BJ (cell line): ENCODE results near the gene LYZL2. TPM values are rescaled to one million over a fixed set of nuclear protein-coding genes. Genes with fewer than 3 reads are reported as not detected.
"Not testable (repeated sequence)": the region's sequence is repeated elsewhere in the genome, so short reads cannot be mapped to it uniquely, and the experiment has no call there.

Experiments
- CTCF ChIA-PET: fragments of 350-600 bp; formaldehyde crosslinking; extraction: SDS; loops from one replicate; lab custom pipeline; 2021; ENCODE audit warnings: antibody characterized with exemption, inconsistent platforms; lab: Yijun Ruan, JAX
- POLR2A ChIA-PET: fragments of 300-600 bp; sonication (Branson Sonifier 250); formaldehyde crosslinking; extraction: SDS; loops from one replicate; lab custom pipeline; 2021; ENCODE audit warnings: antibody characterized with exemption; lab: Charles Lee
- DNase-seq: peaks from one replicate; pipeline ENCODE4 v3.0.0-alpha.2; 2011; ENCODE audit warnings: low read depth
- H3K27me3 ChIP-seq: 2 replicates; pipeline ENCODE4 v1.6.0; 2011; ENCODE audit warnings: low read length; ENCODE audit not compliant: control insufficient read depth, insufficient read depth
- H3K36me3 ChIP-seq: 2 replicates; pipeline ENCODE4 v1.5.1; 2011; ENCODE audit warnings: low read length; ENCODE audit not compliant: control insufficient read depth, insufficient read depth
- H3K4me3 ChIP-seq: 2 replicates; pipeline ENCODE4 v1.5.1; 2011; ENCODE audit warnings: low read depth, mild to moderate bottlenecking, control low read depth, low read length
- polyA plus RNA-seq: library from polyadenylated mRNA; depleted of rRNA; stranded (reverse); fragments of >200 nt; gene quantifications from 2 replicates; pipeline ENCODE4 v1.2.3, GENCODE V29; 2011
- TF ChIP-seq, protein P1 (sequence below): IDR thresholded peaks from 2 replicates; pipeline ENCODE4 v1.5.1; 2011; ENCODE audit warnings: low read depth, mild to moderate bottlenecking, control low read depth, inconsistent platforms, low read length, moderate library complexity; ENCODE audit not compliant: insufficient read depth

Gene LYZL2
- polyA plus RNA-seq, 1 experiment: not detected

DNA sequence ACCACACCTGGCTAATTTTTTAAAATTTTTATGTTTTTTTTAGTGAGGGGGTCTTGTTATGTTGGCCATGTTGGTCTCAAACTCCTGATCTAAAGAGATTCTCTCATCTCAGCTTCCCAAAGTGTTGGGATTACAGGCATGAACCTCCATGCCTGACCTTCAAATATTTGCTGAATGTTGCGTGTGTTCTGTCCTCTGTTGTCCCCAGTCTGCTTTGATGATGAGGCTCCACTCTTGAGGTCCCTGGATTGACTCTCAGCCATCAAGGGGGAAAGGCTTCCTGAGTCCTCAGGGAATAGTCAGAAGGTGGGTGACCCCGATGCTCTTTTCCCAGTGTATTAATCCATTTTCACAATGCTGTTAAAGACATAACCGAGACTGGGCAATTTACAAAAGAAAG lies 26.0 kb downstream of the LYZL2 start:
- no peak for DNase-seq
- TF ChIP-seq, protein P1, sequence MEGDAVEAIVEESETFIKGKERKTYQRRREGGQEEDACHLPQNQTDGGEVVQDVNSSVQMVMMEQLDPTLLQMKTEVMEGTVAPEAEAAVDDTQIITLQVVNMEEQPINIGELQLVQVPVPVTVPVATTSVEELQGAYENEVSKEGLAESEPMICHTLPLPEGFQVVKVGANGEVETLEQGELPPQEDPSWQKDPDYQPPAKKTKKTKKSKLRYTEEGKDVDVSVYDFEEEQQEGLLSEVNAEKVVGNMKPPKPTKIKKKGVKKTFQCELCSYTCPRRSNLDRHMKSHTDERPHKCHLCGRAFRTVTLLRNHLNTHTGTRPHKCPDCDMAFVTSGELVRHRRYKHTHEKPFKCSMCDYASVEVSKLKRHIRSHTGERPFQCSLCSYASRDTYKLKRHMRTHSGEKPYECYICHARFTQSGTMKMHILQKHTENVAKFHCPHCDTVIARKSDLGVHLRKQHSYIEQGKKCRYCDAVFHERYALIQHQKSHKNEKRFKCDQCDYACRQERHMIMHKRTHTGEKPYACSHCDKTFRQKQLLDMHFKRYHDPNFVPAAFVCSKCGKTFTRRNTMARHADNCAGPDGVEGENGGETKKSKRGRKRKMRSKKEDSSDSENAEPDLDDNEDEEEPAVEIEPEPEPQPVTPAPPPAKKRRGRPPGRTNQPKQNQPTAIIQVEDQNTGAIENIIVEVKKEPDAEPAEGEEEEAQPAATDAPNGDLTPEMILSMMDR: no peak
- Histone ChIP-seq H3K4me3 (no peak overlapping the region), H3K36me3 (no peaks in the 10 kb centered on the region), H3K27me3 (no peaks in the 10 kb centered on the region; the same call in 1 of the 2 replicates)
- CTCF ChIA-PET: interaction anchor here (6.0 kb wide), 1 partner anchor 12 kb away, joined by 35 read pairs; no protein-coding TSS in a partner anchor
- POLR2A ChIA-PET: no interaction called here

DNA sequence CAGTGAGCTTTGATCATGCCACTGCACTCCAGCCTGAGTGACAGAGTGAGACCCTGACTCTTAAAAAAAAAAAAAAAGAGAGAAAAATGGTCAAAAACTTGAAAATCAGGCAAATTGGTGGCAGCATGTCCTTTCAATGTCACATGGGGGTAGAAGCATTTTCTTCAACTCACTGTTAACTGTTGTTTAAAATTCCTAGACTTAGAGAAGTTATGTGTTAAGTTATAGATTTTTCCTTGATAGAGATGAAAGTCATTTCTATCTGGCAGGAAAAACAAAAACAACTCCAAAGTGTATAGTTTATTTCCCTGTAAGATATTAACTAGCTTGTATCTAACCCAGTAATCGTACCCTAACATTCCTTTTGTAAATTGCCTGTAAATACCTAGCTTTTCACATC lies 26.8 kb downstream of the LYZL2 start:
- no peak for DNase-seq
- Histone ChIP-seq H3K27me3 (no peaks in the 10 kb centered on the region; the same call in 1 of the 2 replicates), H3K4me3 (no peak overlapping the region), H3K36me3 (no peaks in the 10 kb centered on the region)
- POLR2A ChIA-PET: no interaction called here
- TF ChIP-seq, protein P1: no peak
- CTCF ChIA-PET: interaction anchor here (1.1 to 6.0 kb wide), 2 partner anchors 11 to 19 kb away, joined by 3 to 35 read pairs; no protein-coding TSS in a partner anchor

DNA sequence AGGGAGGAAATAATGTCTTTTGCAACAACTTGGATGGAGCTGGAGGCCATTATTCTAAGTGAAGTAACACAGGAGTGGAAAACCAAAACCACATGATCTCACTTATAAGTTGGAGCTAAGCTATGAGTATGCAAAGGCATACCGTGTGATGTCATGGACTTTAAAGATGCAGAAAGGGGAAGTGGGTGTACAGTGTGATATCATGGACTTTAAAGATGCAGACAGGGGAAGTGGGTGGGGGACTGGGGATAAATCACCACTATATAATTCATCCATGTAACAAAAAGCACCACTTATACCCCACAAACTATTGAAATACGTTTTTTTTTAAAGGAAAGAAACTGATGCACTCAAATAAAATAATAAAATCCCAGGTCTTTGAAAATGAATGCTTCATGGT lies 29.5 kb downstream of the LYZL2 start:
- POLR2A ChIA-PET: no interaction called here
- TF ChIP-seq, protein P1: no peak
- H3K4me3 ChIP-seq: no peak overlapping the region
- H3K27me3 ChIP-seq: peaks cover 6% of the 10 kb centered on the region; the same call in 1 of the 2 replicates
- CTCF ChIA-PET: interaction anchor here (0.6 to 2.2 kb wide), 6 partner anchors 8 to 176 kb away, joined by 3 to 17 read pairs (median 4); no protein-coding TSS in a partner anchor
- no peaks in the 10 kb centered on the region for H3K36me3 ChIP-seq
- no peak for DNase-seq

DNA sequence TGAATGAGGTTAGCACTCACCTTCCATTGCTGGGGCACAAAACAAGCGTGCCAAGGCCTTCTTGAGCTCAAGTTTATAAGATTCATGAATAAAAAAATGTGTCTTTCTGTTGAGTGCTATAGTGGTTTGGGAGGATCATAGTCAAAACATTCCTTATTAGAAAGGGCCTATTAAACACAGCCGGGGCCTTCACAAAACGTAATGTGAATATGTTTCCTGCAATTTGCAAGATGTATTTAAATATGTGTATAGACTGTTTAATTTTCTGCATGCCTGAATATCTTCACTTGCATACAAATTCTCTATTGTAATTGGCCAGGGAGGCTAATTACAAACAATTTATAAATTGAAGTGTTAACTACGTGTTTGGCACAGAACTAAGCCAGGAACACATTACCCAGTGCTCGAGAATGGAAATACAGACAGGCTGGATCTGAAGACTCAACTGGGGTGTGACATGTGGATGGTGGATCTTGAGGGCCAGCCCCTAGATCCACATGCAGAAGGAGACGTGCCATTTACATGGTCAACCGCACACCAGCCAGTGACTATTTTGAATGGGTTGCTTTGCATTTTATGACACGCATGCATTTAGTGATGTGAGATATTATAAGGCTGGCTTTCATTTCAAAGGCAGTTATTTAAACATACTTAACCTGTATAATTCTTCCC lies 31.3 kb downstream of the LYZL2 start:
- ChIA-PET POLR2A (no interaction called here), CTCF (interaction anchor here (1.2 to 1.9 kb wide), 2 partner anchors 9 to 17 kb away, joined by 3 to 5 read pairs; no protein-coding TSS in a partner anchor)
- no peak for DNase-seq
- peaks cover 15% of the 10 kb centered on the region for H3K27me3 ChIP-seq
- no peaks in the 10 kb centered on the region for H3K36me3 ChIP-seq
- no peak overlapping the region for H3K4me3 ChIP-seq
- TF ChIP-seq, protein P1: no peak

DNA sequence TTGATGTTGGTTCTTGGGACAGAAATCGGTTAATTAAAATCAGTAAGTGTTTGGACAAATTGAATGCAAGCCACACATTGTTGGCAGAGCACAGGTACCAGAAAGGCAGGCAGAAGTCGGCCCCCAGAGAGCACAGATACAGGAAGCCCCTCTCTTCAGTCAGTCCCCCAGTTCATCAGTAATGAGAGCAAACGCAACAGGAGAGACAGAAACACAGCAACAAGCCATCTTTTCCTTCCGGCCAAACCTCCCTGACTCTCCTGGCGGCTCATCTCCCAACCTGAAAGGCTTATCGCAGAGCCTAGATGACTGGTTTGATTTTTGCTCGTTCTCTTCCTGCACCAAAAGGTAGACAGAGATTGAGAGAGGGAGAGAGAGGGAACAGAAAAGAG lies 32.1 kb downstream of the LYZL2 start:
- H3K4me3 ChIP-seq, POLR2A ChIA-PET, H3K36me3 ChIP-seq, DNase-seq: not testable (repeated sequence)
- CTCF ChIA-PET: interaction anchor here (1.2 kb wide), 1 partner anchor 10 kb away, joined by 3 read pairs; no protein-coding TSS in a partner anchor
- peaks cover 15% of the 10 kb centered on the region for H3K27me3 ChIP-seq

DNA sequence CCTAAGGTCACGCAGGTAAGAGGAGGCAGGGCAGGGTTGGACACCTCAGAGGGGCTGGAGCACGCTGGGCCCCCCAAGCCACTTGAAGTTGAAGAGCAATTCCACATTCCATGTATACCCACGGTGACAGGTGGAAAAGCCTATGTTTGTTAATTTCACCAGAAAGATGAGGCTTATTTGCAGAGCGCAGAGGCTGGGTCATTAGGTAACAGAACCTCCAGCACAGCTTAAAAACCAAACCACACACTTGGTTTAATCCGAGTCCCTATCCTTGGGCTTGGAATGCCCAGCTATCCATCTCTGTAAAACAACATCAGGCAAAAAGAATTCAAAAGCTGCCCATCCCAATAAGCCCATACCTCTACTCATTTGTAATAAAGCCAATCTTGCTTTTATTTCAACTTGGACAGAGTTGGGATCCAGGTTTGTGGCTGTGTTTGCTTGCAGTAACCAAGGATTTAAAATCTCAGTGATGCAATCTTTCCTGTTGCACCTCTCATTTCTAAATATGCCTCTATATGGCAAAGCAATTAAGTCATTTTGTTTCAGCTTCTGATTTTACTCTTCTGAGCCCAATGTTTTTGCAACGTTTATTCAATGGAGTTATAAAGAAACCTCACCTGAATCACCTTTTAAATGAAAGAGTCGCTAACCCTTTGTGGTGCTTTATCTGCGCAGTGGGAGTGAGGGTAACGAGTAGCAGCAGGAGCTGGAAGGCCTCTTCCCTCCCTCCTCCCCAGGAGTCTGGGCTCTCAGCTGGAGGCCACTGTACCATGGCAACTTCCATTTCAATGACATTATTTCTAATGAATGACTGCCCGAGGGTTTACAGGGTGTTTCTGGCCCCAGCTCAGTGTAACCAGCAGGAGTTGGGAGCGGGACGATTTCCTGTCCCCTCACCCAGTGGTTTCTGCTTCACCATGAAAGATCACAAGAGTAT lies 32.8 kb downstream of the LYZL2 start:
- H3K36me3 ChIP-seq, H3K4me3 ChIP-seq, DNase-seq, POLR2A ChIA-PET: not testable (repeated sequence)
- CTCF ChIA-PET: interaction anchor here (1.2 kb wide), 1 partner anchor 10 kb away, joined by 3 read pairs; no protein-coding TSS in a partner anchor
- peaks cover 15% of the 10 kb centered on the region for H3K27me3 ChIP-seq
